H1 (cell line): ENCODE results near the gene TKFC.

Source experiments
- CBX5 ChIP-seq: fragments of 300-800, 300-1000 bp; sonication (generic); IDR thresholded peaks from 2 replicates; pipeline ENCODE4 v1.7.1; 2016; ENCODE audit warnings: antibody characterized with exemption, low read length, low read depth
- CBX8 ChIP-seq: fragments of 300-800, 300-1000 bp; sonication (generic); IDR thresholded peaks from 2 replicates; pipeline ENCODE4 v1.7.1; 2016; ENCODE audit warnings: low read depth, low read length, borderline replicate concordance
- POLR2A ChIP-seq, 2 experiments: IDR thresholded peaks; 1 replicate in 1 of 2; 2 replicates in 1 of 2; pipeline ENCODE4 v1.6.1; 2011; ENCODE audit warnings: low read depth in 2 of 2, low read length in 2 of 2, mild to moderate bottlenecking in 2 of 2; ENCODE audit errors: control extremely low read depth in 1 of 2
- TF ChIP-seq, protein P1 (sequence below), 3 experiments: IDR thresholded peaks; 1 replicate in 2 of 3; 2 replicates in 1 of 3; pipeline versions ENCODE4 v1.5.1 to v1.6.1; 2011; ENCODE audit warnings: low read length in 3 of 3, mild to moderate bottlenecking in 3 of 3, inconsistent platforms in 2 of 3, low read depth in 1 of 3, moderate library complexity in 1 of 3; ENCODE audit not compliant: insufficient read depth in 1 of 3; ENCODE audit errors: control extremely low read depth in 1 of 3
- TF ChIP-seq, protein P2 (sequence below): fragments of 300-600 bp; sonication (generic); IDR thresholded peaks from 2 replicates; pipeline ENCODE4 v1.7.1; 2012; ENCODE audit warnings: low read length, moderate library complexity, mild to moderate bottlenecking, inconsistent platforms; ENCODE audit not compliant: insufficient replicate concordance

DNA sequence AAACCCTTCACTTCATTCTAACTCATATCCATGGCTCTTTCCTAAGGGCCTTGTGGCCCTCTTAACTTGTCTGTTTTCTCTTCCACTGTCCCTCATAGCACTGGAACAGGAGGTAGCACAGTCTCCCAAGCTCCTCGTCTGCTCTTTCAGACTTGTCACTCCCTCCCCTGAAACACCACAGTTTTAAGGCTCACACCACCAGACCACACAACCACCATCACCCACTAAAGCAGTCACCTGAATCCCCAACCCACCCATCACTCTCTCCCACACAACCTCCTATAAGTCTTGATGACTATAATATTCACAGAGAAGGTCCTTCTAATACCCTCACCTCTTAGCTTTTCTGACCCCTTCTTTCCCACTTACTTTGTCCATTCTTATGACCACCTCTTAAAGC, 26.8 kb upstream of the TKFC start:
- TF ChIP-seq CBX8 (no peak), POLR2A (IDR thresholded peaks at IDR 0.05; ENCODE audit: control extremely low read depth in 1 of 2, low read depth in 2 of 2, low read length in 2 of 2) (no peak), CBX5 (no peak)
- TF ChIP-seq, protein P1, sequence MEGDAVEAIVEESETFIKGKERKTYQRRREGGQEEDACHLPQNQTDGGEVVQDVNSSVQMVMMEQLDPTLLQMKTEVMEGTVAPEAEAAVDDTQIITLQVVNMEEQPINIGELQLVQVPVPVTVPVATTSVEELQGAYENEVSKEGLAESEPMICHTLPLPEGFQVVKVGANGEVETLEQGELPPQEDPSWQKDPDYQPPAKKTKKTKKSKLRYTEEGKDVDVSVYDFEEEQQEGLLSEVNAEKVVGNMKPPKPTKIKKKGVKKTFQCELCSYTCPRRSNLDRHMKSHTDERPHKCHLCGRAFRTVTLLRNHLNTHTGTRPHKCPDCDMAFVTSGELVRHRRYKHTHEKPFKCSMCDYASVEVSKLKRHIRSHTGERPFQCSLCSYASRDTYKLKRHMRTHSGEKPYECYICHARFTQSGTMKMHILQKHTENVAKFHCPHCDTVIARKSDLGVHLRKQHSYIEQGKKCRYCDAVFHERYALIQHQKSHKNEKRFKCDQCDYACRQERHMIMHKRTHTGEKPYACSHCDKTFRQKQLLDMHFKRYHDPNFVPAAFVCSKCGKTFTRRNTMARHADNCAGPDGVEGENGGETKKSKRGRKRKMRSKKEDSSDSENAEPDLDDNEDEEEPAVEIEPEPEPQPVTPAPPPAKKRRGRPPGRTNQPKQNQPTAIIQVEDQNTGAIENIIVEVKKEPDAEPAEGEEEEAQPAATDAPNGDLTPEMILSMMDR (IDR thresholded peaks at IDR 0.05; ENCODE audit: control extremely low read depth in 1 of 3, insufficient read depth in 1 of 3, low read depth in 1 of 3, low read length in 3 of 3): no peak
- TF ChIP-seq, protein P2, sequence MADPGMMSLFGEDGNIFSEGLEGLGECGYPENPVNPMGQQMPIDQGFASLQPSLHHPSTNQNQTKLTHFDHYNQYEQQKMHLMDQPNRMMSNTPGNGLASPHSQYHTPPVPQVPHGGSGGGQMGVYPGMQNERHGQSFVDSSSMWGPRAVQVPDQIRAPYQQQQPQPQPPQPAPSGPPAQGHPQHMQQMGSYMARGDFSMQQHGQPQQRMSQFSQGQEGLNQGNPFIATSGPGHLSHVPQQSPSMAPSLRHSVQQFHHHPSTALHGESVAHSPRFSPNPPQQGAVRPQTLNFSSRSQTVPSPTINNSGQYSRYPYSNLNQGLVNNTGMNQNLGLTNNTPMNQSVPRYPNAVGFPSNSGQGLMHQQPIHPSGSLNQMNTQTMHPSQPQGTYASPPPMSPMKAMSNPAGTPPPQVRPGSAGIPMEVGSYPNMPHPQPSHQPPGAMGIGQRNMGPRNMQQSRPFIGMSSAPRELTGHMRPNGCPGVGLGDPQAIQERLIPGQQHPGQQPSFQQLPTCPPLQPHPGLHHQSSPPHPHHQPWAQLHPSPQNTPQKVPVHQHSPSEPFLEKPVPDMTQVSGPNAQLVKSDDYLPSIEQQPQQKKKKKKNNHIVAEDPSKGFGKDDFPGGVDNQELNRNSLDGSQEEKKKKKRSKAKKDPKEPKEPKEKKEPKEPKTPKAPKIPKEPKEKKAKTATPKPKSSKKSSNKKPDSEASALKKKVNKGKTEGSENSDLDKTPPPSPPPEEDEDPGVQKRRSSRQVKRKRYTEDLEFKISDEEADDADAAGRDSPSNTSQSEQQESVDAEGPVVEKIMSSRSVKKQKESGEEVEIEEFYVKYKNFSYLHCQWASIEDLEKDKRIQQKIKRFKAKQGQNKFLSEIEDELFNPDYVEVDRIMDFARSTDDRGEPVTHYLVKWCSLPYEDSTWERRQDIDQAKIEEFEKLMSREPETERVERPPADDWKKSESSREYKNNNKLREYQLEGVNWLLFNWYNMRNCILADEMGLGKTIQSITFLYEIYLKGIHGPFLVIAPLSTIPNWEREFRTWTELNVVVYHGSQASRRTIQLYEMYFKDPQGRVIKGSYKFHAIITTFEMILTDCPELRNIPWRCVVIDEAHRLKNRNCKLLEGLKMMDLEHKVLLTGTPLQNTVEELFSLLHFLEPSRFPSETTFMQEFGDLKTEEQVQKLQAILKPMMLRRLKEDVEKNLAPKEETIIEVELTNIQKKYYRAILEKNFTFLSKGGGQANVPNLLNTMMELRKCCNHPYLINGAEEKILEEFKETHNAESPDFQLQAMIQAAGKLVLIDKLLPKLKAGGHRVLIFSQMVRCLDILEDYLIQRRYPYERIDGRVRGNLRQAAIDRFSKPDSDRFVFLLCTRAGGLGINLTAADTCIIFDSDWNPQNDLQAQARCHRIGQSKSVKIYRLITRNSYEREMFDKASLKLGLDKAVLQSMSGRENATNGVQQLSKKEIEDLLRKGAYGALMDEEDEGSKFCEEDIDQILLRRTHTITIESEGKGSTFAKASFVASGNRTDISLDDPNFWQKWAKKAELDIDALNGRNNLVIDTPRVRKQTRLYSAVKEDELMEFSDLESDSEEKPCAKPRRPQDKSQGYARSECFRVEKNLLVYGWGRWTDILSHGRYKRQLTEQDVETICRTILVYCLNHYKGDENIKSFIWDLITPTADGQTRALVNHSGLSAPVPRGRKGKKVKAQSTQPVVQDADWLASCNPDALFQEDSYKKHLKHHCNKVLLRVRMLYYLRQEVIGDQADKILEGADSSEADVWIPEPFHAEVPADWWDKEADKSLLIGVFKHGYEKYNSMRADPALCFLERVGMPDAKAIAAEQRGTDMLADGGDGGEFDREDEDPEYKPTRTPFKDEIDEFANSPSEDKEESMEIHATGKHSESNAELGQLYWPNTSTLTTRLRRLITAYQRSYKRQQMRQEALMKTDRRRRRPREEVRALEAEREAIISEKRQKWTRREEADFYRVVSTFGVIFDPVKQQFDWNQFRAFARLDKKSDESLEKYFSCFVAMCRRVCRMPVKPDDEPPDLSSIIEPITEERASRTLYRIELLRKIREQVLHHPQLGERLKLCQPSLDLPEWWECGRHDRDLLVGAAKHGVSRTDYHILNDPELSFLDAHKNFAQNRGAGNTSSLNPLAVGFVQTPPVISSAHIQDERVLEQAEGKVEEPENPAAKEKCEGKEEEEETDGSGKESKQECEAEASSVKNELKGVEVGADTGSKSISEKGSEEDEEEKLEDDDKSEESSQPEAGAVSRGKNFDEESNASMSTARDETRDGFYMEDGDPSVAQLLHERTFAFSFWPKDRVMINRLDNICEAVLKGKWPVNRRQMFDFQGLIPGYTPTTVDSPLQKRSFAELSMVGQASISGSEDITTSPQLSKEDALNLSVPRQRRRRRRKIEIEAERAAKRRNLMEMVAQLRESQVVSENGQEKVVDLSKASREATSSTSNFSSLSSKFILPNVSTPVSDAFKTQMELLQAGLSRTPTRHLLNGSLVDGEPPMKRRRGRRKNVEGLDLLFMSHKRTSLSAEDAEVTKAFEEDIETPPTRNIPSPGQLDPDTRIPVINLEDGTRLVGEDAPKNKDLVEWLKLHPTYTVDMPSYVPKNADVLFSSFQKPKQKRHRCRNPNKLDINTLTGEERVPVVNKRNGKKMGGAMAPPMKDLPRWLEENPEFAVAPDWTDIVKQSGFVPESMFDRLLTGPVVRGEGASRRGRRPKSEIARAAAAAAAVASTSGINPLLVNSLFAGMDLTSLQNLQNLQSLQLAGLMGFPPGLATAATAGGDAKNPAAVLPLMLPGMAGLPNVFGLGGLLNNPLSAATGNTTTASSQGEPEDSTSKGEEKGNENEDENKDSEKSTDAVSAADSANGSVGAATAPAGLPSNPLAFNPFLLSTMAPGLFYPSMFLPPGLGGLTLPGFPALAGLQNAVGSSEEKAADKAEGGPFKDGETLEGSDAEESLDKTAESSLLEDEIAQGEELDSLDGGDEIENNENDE: no peak
